ENCODE data around the gene SBF2.

Gene SBF2

DNA sequence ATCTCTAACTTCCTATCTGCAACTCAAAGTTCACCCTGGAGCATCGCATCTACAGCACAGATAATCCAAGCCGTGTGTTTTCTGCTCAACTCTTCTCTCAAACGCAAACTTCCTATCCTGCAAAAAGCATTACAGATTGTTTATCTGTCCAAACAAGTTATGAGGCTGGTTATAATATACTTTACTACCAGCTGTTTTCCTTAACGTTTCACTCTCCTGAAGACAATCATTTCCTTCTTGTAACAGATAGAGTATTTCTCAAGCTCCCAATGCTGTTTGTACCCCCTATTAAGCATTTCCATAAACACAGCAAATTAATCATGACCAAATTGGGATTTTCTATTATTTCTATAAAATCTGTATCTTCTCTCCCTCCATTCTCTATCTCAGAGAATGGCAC lies 84.7 kb downstream of the SBF2 start:
- TF ChIP-seq, protein P1, sequence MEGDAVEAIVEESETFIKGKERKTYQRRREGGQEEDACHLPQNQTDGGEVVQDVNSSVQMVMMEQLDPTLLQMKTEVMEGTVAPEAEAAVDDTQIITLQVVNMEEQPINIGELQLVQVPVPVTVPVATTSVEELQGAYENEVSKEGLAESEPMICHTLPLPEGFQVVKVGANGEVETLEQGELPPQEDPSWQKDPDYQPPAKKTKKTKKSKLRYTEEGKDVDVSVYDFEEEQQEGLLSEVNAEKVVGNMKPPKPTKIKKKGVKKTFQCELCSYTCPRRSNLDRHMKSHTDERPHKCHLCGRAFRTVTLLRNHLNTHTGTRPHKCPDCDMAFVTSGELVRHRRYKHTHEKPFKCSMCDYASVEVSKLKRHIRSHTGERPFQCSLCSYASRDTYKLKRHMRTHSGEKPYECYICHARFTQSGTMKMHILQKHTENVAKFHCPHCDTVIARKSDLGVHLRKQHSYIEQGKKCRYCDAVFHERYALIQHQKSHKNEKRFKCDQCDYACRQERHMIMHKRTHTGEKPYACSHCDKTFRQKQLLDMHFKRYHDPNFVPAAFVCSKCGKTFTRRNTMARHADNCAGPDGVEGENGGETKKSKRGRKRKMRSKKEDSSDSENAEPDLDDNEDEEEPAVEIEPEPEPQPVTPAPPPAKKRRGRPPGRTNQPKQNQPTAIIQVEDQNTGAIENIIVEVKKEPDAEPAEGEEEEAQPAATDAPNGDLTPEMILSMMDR (IDR thresholded peaks at IDR 0.05; ENCODE audit: insufficient read depth, low read depth, low read length, missing control alignments), result no peak
- H3K4me3 ChIP-seq (ENCODE audit: low read length), result no peak overlapping the region
- no peak for DNase-seq (ENCODE audit: low read depth)

DNA sequence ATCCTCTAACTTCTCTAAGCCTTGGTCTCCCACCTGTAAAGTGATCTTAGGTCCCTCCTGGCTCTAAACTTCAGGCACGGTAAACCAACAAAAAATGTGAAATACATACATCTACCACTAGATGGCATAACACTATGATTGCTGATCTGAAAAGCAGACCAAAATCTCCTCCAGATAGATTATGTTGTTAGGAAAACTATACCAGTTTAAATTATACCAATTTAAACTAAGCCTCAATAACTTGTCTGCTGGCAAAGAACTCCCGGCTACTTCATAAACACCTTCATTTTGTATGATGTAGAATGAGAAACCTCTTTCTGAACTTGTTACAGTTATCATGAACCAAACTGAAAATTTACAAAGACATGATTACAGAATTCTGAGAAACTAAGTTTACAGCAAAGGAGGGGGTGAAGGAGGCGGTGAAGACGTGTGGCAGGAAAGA lies 85.9 kb downstream of the SBF2 start:
- H3K4me3 ChIP-seq (ENCODE audit: low read length), result no peak overlapping the region
- TF ChIP-seq, protein P1 (IDR thresholded peaks at IDR 0.05; ENCODE audit: insufficient read depth, low read depth, low read length, missing control alignments), result peak; percentile 62
- peak; percentile 57 for DNase-seq (ENCODE audit: low read depth)

DNA sequence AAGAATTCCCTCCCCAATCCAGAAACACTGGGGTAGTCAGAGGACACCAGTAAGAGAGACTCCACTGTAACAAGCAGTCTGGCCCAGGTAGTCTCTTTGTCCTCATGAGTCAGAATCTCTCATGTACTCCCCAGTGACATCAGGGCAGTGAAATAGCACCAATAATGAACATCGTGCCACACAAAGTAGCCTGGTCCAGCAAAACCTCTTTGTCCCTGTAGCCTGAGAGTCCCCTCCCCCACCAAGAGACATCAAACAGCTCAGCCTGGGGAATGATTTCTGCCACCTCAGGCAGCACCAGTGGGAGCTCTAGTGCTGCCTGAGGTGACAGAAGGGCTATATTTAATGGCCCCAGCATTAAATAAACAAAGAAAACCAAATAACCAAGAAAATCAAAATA lies 88.1 kb downstream of the SBF2 start:
- H3K4me3 ChIP-seq (ENCODE audit: low read length), result no peak overlapping the region
- TF ChIP-seq, protein P1 (IDR thresholded peaks at IDR 0.05; ENCODE audit: insufficient read depth, low read depth, low read length, missing control alignments), result no peak
- peak; percentile 21 for DNase-seq (ENCODE audit: low read depth)

DNA sequence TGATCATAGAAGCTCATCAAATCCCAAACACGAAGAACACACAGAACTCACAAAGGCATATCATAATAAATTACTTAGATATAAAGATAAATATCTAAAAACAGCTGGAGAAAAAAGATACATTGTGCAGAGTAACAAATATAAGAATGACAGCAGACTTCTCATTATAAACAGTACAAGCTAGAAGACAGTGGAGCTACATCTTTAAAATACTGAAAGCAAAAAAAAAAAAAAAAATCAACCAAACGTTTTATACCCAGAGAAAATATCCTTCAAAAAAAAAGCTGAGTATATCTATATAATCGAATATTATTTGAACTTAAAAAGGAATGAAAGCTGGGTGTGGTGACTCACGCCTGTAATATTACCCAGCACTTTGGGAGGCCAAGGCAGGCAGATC lies 90.0 kb downstream of the SBF2 start:
- TF ChIP-seq, protein P1 (IDR thresholded peaks at IDR 0.05; ENCODE audit: insufficient read depth, low read depth, low read length, missing control alignments), result no peak
- no peak for DNase-seq (ENCODE audit: low read depth)
- no peak overlapping the region for H3K4me3 ChIP-seq (ENCODE audit: low read length)

DNA sequence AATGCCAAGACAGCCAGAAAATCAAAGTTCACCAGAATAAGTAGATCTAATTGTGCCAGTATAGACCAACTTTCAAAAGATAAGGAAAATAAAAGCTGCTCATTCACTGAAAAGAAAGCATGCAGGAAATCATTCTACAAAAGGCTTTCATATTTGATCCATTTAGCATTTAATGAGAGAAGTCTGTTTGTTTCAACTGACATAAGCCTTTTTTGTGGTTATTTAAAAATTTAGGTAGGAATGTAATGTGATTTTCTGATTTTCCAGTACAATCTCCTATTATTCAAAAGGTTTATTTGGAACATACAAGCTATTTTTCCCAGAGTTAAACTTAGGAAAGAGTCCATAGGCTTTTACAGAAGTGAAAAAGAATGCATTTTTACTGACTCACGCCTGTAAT lies 92.7 kb downstream of the SBF2 start:
- DNase-seq (ENCODE audit: low read depth), result no peak
- TF ChIP-seq, protein P1 (IDR thresholded peaks at IDR 0.05; ENCODE audit: insufficient read depth, low read depth, low read length, missing control alignments), result no peak
- no peak overlapping the region for H3K4me3 ChIP-seq (ENCODE audit: low read length)

DNA sequence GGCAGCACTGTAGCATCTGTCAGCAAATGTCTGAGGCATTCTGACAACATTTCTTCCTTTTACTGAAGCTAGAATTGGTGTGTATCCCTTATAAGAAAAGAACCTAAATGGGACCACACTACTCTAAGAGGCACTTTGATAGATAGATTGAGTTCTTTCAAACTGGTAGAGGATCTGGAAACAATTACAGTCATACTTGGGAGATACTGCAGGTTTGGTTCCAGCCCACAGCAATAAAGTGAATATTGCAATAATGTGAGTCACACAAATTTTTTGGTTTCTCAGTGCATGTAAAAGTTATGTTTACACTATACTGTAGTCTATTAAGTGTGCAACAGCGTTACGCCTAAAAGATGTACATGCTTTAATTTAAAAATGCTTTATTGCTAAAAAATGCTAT lies 96.9 kb downstream of the SBF2 start:
- TF ChIP-seq, protein P1 (IDR thresholded peaks at IDR 0.05; ENCODE audit: insufficient read depth, low read depth, low read length, missing control alignments), result no peak
- no peak overlapping the region for H3K4me3 ChIP-seq (ENCODE audit: low read length)
- DNase-seq (ENCODE audit: low read depth), result peak; percentile 7

DNA sequence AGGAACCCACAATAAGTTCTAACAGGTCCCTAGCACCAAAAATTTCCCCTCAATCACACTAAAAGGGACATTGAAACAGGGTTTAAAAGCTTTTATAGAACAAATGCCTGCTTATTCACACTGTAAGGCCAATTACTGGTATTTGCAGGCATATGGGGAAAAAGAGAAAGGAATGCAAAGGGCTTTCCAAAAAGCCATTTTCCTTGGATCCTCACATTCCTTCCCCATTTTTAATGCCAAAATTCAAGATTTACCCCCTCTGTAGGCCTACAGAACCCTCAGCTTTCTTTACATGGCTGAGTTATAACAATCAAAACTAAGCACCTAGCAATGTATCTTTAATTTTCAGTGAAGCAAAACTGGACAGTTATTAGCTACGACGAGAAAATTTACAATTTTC lies 102.0 kb downstream of the SBF2 start:
- H3K4me3 ChIP-seq (ENCODE audit: low read length), result no peak overlapping the region
- TF ChIP-seq, protein P1 (IDR thresholded peaks at IDR 0.05; ENCODE audit: insufficient read depth, low read depth, low read length, missing control alignments), result no peak
- no peak for DNase-seq (ENCODE audit: low read depth)
